NCI-H2171 treated with DMSO at 0.1 percent for 48 hours (cell line): Measurements from ENCODE around the gene PARP6.

ENCODE experiments used
- DNase-seq: peaks from one replicate; lab custom pipeline; 2025; lab: John Stamatoyannopoulos, UW

The PARP6 gene

GRCh38 chr15:72199721-72200212 lies 72.6 kb downstream of the PARP6 start:
- DNase-seq, result peak; percentile 49

GRCh38 chr15:72199205-72199515 lies 73.2 kb downstream of the PARP6 start:
- no peak for DNase-seq

- DNase-seq, result no peak
Measured at GRCh38 chr15:72198356-72199204, 73.8 kb downstream of the PARP6 start.

GRCh38 chr15:72197460-72198355 lies 74.6 kb downstream of the PARP6 start, which contains the start of gene GRAMD2A:
GRAMD2A (minus strand) TSS chr15:72197787.
- DNase-seq, result peak; percentile 37

- no peak for DNase-seq
Measured at GRCh38 chr15:72197041-72197459, 75.3 kb downstream of the PARP6 start.

GRCh38 chr15:72196409-72197040 lies 75.8 kb downstream of the PARP6 start:
- DNase-seq, result no peak

- no peak for DNase-seq
Measured at GRCh38 chr15:72195101-72195511, 77.2 kb downstream of the PARP6 start.

GRCh38 chr15:72193836-72194396 lies 78.4 kb downstream of the PARP6 start:
- DNase-seq, result peak; percentile 68

GRCh38 chr15:72192416-72192815 lies 79.9 kb downstream of the PARP6 start:
- DNase-seq, result no peak
